ENCODE measurements around the gene NUDT21. TPM values are rescaled to one million over a fixed set of nuclear protein-coding genes. Genes with fewer than 3 reads are reported as not detected.

Gene NUDT21
- total and polyA plus RNA-seq, 8 donors = 80.8 to 136 (median 120) TPM

DNA sequence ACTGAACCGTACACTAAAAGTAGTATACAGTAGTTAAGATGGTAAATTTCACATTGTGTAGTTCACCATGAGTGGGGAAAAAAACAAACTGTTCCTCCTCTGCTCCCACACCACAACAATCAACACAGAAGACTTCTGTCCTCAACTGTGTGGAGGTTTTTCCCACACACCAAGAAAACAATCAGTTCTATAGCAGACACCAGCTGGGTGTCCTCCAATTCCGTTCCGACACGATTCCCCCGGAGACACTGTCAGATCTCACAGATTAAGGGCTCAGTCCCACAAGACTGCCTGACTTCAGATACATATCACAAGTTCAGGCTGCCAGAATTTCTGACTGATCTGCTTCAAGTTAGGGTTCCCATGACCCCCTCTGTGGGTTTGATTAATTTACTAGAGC lies 36.9 kb upstream of the NUDT21 start:
- no peak for ATAC-seq
- DNase-seq = no peak
- intact Hi-C loops (cut with DNase I) = no loop called here
- no peaks in the 10 kb centered on the region for H3K27me3 ChIP-seq
- no peak overlapping the region for H3K27ac ChIP-seq
- H3K36me3 ChIP-seq = peaks cover 0 to 3% of the 10 kb centered on the region in 2 donors
- no peaks in the 10 kb centered on the region for H3K4me1 ChIP-seq
- H3K9me3 ChIP-seq = no peaks in the 10 kb centered on the region
- no peak overlapping the region for H3K4me3 ChIP-seq
- no peak for TF ChIP-seq CTCF (IDR thresholded peaks at IDR 0.05)

GRCh38 chr16:56483394-56483793 lies 32.3 kb upstream of the NUDT21 start:
- DNase-seq (no peak), ATAC-seq (no peak)
- no peak for TF ChIP-seq CTCF (IDR thresholded peaks at IDR 0.05)
- Histone ChIP-seq H3K27me3 (no peaks in the 10 kb centered on the region), H3K9me3 (no peaks in the 10 kb centered on the region), H3K27ac (no peak overlapping the region), H3K4me1 (no peaks in the 10 kb centered on the region), H3K4me3 (no peak overlapping the region), H3K36me3 (peaks cover 0 to 26% of the 10 kb centered on the region in 2 donors)
- intact Hi-C loops (cut with DNase I) = no loop called here

- Histone ChIP-seq H3K4me1 (no peaks in the 10 kb centered on the region), H3K27ac (no peak overlapping the region), H3K36me3 (peaks cover 0 to 32% of the 10 kb centered on the region in 2 donors), H3K4me3 (no peak overlapping the region), H3K9me3 (no peaks in the 10 kb centered on the region), H3K27me3 (no peaks in the 10 kb centered on the region)
- TF ChIP-seq CTCF (IDR thresholded peaks at IDR 0.05) = no peak
- no peak for ATAC-seq
- intact Hi-C loops (cut with DNase I) = no loop called here
- DNase-seq = no peak
These were observed 31.6 kb upstream of the NUDT21 start for GRCh38 chr16:56482683-56483236.

DNA sequence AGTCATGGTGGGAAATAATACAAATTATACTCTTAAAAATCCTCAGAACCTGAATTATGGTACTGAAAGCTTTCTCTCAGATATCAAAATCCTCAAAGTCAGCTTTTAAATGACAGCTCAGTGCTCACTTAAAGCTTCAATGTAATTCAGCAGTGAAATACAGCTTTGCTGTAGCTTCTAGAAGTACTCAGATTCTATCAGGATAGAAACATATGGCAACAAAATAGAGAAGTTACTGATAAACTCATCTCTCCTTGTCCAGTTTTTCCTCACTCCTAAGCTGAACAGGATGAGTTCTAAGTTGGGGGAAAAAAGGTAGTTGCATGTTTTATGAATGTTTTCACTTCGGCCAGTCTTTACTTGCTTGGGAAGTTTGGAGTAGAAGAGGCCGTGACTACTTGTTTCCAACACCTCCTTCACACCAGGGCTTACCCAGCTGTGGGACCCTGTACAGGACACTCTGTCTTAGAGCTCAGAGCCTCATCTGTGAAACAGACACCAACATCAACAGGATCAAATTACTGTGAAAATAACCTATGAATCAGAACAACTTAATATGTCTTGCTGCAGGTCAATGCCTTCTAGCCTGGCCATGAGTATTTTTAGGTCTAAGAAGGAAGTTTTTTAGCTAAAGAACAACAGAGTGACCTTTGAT lies 30.5 kb upstream of the NUDT21 start:
- Histone ChIP-seq H3K4me3 (no peak overlapping the region), H3K27ac (no peak overlapping the region), H3K27me3 (no peaks in the 10 kb centered on the region), H3K36me3 (peaks cover 0 to 44% of the 10 kb centered on the region in 2 donors), H3K9me3 (no peaks in the 10 kb centered on the region), H3K4me1 (no peaks in the 10 kb centered on the region)
- ATAC-seq = no peak
- intact Hi-C loops (cut with DNase I) = no loop called here
- no peak for TF ChIP-seq CTCF (IDR thresholded peaks at IDR 0.05)
- DNase-seq = no peak

DNA sequence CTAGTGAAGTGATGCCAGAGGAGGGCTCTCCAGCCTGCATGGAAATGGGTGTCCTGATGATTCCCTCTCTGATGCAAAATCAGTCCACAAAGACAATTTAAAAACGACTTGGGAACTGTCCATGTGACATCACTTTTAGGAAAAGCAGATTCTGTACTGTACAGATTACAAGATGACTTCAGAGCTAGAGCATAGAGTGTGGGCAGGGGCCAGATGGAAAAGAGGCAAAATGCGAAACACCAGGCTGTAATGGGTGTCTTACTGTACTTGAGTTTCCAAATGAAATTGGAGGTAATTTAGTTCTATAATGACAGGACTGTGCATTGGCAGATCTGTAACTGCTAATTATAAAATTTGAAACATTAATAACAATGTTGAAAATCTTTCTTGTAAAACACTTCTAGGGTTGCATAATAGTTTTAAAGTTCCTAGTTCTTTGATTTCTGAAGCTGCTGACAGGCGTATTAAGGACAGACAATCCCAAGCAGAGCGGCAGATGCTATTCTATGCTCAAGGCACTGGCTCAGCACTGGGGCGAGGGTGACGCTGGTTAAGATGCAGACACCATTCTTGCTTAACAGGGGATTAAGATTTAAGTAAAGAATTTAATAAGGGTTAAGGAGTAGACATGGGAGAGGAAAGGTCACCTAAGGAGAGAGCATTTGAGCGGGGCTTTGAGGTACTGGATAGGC lies 29.8 kb upstream of the NUDT21 start:
- H3K36me3 ChIP-seq = peaks cover 0 to 50% of the 10 kb centered on the region in 2 donors
- intact Hi-C loops (cut with DNase I) = no loop called here
- no peak overlapping the region for H3K4me3 ChIP-seq
- no peaks in the 10 kb centered on the region for H3K9me3 ChIP-seq
- H3K27ac ChIP-seq = no peak overlapping the region
- DNase-seq = no peak
- no peak for TF ChIP-seq CTCF (IDR thresholded peaks at IDR 0.05)
- ATAC-seq = no peak
- no peaks in the 10 kb centered on the region for H3K4me1 ChIP-seq
- H3K27me3 ChIP-seq = no peaks in the 10 kb centered on the region

Measured in left lung (tissue), 10 donors.